Measurements from ENCODE around the gene FCHSD1. TPM values are rescaled to one million over a fixed set of nuclear protein-coding genes. Genes with fewer than 3 reads are reported as not detected.

Gene FCHSD1
- total RNA-seq, 4 donors from 2014 or later, result 2.4 to 27.2 (median 11.3) TPM

- no peaks in the 10 kb centered on the region for H3K36me3 ChIP-seq
- TF ChIP-seq POLR2A (IDR thresholded peaks at IDR 0.05), result no peak
- TF ChIP-seq, protein P1, sequence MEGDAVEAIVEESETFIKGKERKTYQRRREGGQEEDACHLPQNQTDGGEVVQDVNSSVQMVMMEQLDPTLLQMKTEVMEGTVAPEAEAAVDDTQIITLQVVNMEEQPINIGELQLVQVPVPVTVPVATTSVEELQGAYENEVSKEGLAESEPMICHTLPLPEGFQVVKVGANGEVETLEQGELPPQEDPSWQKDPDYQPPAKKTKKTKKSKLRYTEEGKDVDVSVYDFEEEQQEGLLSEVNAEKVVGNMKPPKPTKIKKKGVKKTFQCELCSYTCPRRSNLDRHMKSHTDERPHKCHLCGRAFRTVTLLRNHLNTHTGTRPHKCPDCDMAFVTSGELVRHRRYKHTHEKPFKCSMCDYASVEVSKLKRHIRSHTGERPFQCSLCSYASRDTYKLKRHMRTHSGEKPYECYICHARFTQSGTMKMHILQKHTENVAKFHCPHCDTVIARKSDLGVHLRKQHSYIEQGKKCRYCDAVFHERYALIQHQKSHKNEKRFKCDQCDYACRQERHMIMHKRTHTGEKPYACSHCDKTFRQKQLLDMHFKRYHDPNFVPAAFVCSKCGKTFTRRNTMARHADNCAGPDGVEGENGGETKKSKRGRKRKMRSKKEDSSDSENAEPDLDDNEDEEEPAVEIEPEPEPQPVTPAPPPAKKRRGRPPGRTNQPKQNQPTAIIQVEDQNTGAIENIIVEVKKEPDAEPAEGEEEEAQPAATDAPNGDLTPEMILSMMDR (IDR thresholded peaks at IDR 0.05), result no peak
- no peak overlapping the region for H3K4me3 ChIP-seq
- H3K4me1 ChIP-seq, result no peaks in the 10 kb centered on the region
- H3K27ac ChIP-seq, result no peak overlapping the region
- intact Hi-C loops (cut with DNase I; ENCODE audit: low total_unique reads), result no loop called here
- no peak for DNase-seq
- H3K27me3 ChIP-seq, result no peaks in the 10 kb centered on the region
- H3K9me3 ChIP-seq, result no peaks in the 10 kb centered on the region
Measured at GRCh38 chr5:141668601-141669265, 17.5 kb upstream of the FCHSD1 start.

DNA sequence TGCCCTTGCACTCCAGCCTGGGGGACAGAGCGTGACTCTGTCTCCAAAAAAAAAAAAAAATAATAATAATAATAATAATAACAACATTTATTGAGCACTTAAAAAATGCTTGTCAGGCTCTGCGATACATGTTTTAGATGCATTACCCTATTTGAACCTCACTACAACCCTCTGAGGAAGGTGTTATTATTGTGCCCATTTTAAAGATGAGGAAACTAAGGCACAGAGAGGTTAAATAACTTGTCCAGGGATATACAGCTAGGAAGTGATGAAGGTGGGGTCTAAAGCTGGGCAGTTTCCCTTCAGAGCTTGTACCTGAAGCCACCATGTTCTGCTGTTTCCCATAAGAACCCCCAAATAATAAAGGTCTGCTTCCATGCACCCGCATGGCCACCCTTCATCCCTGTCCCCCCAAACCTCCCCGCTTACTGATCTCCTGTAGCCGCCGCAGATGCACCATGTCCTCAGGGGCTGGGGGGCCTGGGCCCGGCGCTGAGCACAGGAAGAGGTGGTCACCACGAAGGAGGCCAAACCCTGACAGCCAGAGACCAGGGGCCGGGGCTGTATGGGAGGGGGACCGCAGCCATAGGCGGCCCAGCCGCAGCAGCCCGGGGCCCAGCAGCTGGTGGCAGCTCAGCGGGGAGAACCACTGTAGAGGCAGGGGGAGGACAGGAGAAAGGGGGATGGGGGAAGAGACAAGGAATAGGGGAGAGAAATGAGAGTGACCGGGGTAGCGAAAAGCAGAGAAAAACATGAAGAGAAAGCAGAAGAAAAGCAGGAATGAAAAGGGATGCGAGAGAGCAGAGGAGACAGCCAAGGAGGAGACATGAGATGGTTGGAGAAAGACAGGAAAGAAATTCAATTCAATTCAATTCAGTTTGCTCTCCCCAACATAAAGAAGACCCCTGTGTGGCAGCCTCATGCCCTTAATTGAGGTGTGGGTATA lies 15.1 kb upstream of the FCHSD1 start:
- no peak overlapping the region for H3K27ac ChIP-seq
- H3K4me3 ChIP-seq, result no peak overlapping the region
- no peaks in the 10 kb centered on the region for H3K27me3 ChIP-seq
- TF ChIP-seq, protein P1 (IDR thresholded peaks at IDR 0.05), result no peak
- TF ChIP-seq POLR2A (IDR thresholded peaks at IDR 0.05), result no peak
- H3K9me3 ChIP-seq, result no peaks in the 10 kb centered on the region
- no peaks in the 10 kb centered on the region for H3K36me3 ChIP-seq
- no peak for DNase-seq
- H3K4me1 ChIP-seq, result no peaks in the 10 kb centered on the region
- intact Hi-C loops (cut with DNase I; ENCODE audit: low total_unique reads), result no loop called here

DNA sequence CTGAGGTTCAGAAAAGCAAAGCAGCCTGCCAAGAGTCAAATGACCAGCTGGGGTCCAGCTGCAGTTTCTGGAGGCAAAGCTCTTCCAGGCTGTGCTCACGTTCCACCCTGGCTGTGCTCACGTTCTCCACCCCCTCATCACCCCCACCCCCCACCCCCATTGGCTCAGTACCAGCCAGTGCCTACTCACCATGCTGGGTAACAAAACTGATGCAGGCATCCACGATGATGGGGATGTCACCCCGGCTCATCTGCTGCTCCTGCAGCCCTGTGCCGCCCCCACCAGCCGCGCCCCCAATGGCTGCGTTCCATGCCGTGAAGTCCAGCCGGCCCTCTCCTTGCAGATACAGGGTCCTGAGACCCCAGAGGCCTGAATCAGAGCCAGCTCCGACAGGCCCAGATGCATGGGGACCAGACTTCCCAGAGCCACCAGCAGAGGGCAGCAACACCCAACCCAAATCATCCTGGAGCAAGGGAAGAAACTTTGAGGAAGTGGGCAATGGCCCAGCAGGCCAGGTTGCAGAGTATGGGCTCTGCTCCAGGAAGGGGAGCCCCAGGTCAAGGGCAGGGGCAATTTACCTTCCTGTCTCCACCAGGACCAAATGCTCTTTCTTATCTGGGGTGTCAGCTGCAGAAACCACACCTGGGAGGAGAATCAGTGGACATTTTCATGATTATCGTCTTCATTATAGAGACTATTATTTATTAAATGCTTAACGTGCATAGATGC lies 13.7 kb upstream of the FCHSD1 start:
- intact Hi-C loops (cut with DNase I; ENCODE audit: low total_unique reads), result no loop called here
- H3K36me3 ChIP-seq, result no peaks in the 10 kb centered on the region
- H3K27me3 ChIP-seq, result no peaks in the 10 kb centered on the region
- peak; percentile 69 to 73 for DNase-seq
- H3K27ac ChIP-seq, result no peak overlapping the region
- no peak overlapping the region for H3K4me3 ChIP-seq
- H3K4me1 ChIP-seq, result no peaks in the 10 kb centered on the region
- TF ChIP-seq POLR2A (IDR thresholded peaks at IDR 0.05), result no peak
- TF ChIP-seq, protein P1 (IDR thresholded peaks at IDR 0.05), result peak; percentile 70 to 88 (median 76)
- H3K9me3 ChIP-seq, result no peaks in the 10 kb centered on the region

DNA sequence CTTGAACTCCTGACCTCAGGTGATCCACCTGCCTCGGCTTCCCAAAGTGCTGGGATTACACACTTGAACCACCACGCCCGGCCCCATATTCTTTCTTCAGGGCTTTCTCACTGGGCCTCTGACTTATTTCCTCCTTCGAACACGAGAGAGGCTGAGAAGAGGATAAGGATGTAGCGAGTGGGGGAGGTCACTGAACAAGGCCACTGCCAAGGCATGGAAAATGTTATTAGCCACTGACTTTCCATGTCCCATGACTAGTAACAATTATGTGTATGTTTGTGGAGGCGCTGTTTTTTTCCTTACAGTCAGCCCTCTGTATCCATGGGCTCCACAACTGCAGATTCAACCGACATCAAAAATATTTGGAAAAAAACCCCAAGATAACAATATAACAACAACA lies 12.3 kb upstream of the FCHSD1 start:
- Histone ChIP-seq H3K4me3 (no peak overlapping the region), H3K27me3 (no peaks in the 10 kb centered on the region), H3K9me3 (no peaks in the 10 kb centered on the region), H3K27ac (no peak overlapping the region), H3K36me3 (no peaks in the 10 kb centered on the region), H3K4me1 (no peaks in the 10 kb centered on the region)
- no peak for DNase-seq
- TF ChIP-seq, protein P1 (IDR thresholded peaks at IDR 0.05), result no peak
- TF ChIP-seq POLR2A (IDR thresholded peaks at IDR 0.05), result no peak
- intact Hi-C loops (cut with DNase I; ENCODE audit: low total_unique reads), result no loop called here

Measured in uterus (tissue), 4 donors.